ENCODE data around the gene MBTPS1. TPM values are rescaled to one million over a fixed set of nuclear protein-coding genes. Genes with fewer than 3 reads are reported as not detected.

Gene MBTPS1
- total and polyA plus RNA-seq, 9 of the 15 experiments (the other 6 are each of a cell fraction or from before 2014, with no cell fraction given): 2.8 to 57.6 (median 43.8) TPM

GRCh38 chr16:84138824-84139627 lies 22.3 kb upstream of the MBTPS1 start:
- POLR2A ChIA-PET: interaction anchor here (0.5 to 9.6 kb wide), 12 partner anchors 11 to 182 kb away, joined by 3 to 145 read pairs (median 4); partner anchors contain the start of genes MBTPS1 and TAF1C
- H3K79me2 ChIP-seq (ENCODE audit: control insufficient read depth, insufficient read depth, low read length): peaks cover 63% of the 10 kb centered on the region
- TF ChIP-seq MED1 (CRISPR knock-in tag; IDR thresholded peaks at IDR 0.05; ENCODE audit: borderline replicate concordance) (no peak), NFRKB (IDR thresholded peaks at IDR 0.05; ENCODE audit: low read depth) (peak; percentile 96; the same call in 1 of the 2 replicates), KDM4B (IDR thresholded peaks at IDR 0.05; ENCODE audit: borderline replicate concordance in 2 of 2, low read depth in 1 of 2) (0 out of 4 replicates have a peak, but pooled peaks of 1 of the 2 experiments have one; percentile 39), ZNF354B (CRISPR knock-in tag; IDR thresholded peaks at IDR 0.05) (no peak), TOE1 (IDR thresholded peaks at IDR 0.05; ENCODE audit: borderline replicate concordance) (peak; percentile 76), TOE1 (CRISPR knock-in tag; IDR thresholded peaks at IDR 0.05; ENCODE audit: borderline replicate concordance, low read depth) (peak; percentile 40; the same call in 1 of the 2 replicates), TCF3 (CRISPR knock-in tag; IDR thresholded peaks at IDR 0.05) (peak; percentile 67), E2F8 (IDR thresholded peaks at IDR 0.05; ENCODE audit: low read depth, partially characterized antibody) (peak; percentile 17), TFE3 (CRISPR knock-in tag; IDR thresholded peaks at IDR 0.05) (no peak), ATF6 (CRISPR knock-in tag; IDR thresholded peaks at IDR 0.05) (no peak), POU5F1 (IDR thresholded peaks at IDR 0.05; ENCODE audit: borderline replicate concordance, low read depth, low read length, partially characterized antibody) (no peak), ZNF764 (CRISPR knock-in tag; IDR thresholded peaks at IDR 0.05; ENCODE audit: low read depth) (no peak), ZBTB17 (CRISPR knock-in tag; IDR thresholded peaks at IDR 0.05) (no peak)

More at GRCh38 chr16:84138824-84139627, 22.3 kb upstream of the MBTPS1 start:
- no peaks in the 10 kb centered on the region for H3K27me3 ChIP-seq (ENCODE audit: control insufficient read depth in 2 of 2, insufficient read depth in 2 of 2, low read length in 2 of 2)
- H3K9me1 ChIP-seq (ENCODE audit: control insufficient read depth, insufficient read depth, low read length): no peaks in the 10 kb centered on the region
- WGBS (ENCODE audit: insufficient coverage, low coverage, missing lambda C conversion rate): 4% methylated on average over 14 of the region's 14 CpGs
- H3K9me3 ChIP-seq (replicated peaks; ENCODE audit: control insufficient read depth, insufficient read depth, low read depth, low read length): no peaks in the 10 kb centered on the region
- H3K27ac ChIP-seq (ENCODE audit: extremely low read depth, low read depth, low read length): peak overlapping the region; percentile 97
- H3K36me3 ChIP-seq (ENCODE audit: control insufficient read depth, insufficient read depth, low read length): peaks cover 3% of the 10 kb centered on the region; the same call in 1 of the 3 replicates
- intact Hi-C loops (cut with micrococcal nuclease): loop anchor here (1.0 kb wide), 1 partner anchor 23 kb away; the partner anchor contains the start of gene MBTPS1
- H3K4me3 ChIP-seq: peak overlapping the region; percentile 15; the same call in 1 of the 2 replicates
- ATAC-seq (peak; percentile 87), FAIRE-seq (peak; percentile 96), DNase-seq (ENCODE audit: extremely low read depth in 1 of 4, low spot score in 3 of 4) (peak; percentile 63 to 92 (median 76))
- peak overlapping the region; percentile 68 to 90; a peak in 3 of 4 replicates for H3K9ac ChIP-seq (ENCODE audit: insufficient read depth in 1 of 2, low read depth in 2 of 2, low read length in 2 of 2)
- CTCF ChIA-PET (ENCODE audit: low intra/inter-chr PET ratio): interaction anchor here (0.5 kb wide), 1 partner anchor 169 kb away, joined by 3 read pairs; no protein-coding TSS in a partner anchor
- in situ Hi-C loops (cut with MboI): no loop called here
- peaks cover 28 to 32% of the 10 kb centered on the region in 2 experiments for H3K4me1 ChIP-seq (replicated peaks in 1 of 2; ENCODE audit: control insufficient read depth in 2 of 2, insufficient read depth in 2 of 2, low read length in 2 of 2)
- H2AFZ ChIP-seq (ENCODE audit: low read depth, low read length): peak overlapping the region; percentile 91
- TSS peak; percentile 13 for BruUV-seq (replicated peaks)
- H3K4me2 ChIP-seq (ENCODE audit: insufficient read depth, low read length): peak overlapping the region; percentile 91
- no peaks in the 10 kb centered on the region for H4K20me1 ChIP-seq (replicated peaks; ENCODE audit: control insufficient read depth, insufficient read depth, low read length)
